Stimulated activated CD4-positive, alpha-beta T cell treated with anti-CD3 and anti-CD28 coated beads, Interleukin-15, amount 100 ng/mL, for 1 hour (primary cell): ENCODE measurements around the gene M1AP.
A peak's percentile ranks its signal among the peaks of the same experiment; 100 is the strongest.

Experiments used
- DNase-seq, 2 donors: peaks; one replicate each; pipeline ENCODE4 v3.0.0-alpha.2; 2020; ENCODE audit warnings: low read depth in 1 of 2, low spot score in 1 of 2

Gene M1AP

DNA sequence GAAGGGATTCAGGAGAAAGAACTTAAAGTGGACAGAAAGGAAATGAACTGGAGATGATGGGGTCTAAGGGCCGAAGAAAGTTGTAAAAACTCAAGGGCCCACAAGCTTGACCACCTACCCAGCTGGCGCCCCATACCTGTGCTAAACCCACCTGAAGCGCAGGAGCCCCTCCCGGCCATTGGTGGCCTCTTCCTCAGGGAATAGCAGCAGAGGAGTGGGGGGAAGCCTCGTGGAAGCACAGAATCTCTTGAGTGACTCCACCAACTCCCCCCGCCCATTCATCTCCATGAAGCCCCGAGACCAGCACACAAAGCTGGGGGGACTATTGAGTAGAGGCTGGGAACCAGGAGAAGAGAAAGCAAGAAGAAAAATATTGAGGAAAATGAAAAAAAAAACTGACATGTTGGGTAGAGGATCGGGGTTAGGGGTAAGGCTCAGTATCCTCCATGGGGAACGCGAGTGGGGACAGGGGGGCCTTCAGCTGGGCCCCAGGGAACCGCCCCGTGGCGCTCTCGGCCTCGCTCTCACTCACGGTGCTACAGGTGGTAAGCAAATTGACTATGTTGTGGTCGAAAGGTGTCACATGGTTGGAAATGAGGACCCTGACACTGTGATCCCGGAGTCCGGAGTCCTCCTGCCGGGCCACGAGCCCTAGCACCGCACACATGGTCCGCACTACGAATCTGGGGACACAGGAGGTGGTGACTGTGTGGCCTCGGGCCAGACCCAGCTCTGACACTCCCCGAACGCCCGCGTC, 119.4 kb downstream of the M1AP start:
- DNase-seq = no peak

- DNase-seq = no peak
Measured at GRCh38 chr2:74527741-74528140, 120.4 kb downstream of the M1AP start.

GRCh38 chr2:74526649-74527230, 121.4 kb downstream of the M1AP start:
- DNase-seq = no peak

DNA sequence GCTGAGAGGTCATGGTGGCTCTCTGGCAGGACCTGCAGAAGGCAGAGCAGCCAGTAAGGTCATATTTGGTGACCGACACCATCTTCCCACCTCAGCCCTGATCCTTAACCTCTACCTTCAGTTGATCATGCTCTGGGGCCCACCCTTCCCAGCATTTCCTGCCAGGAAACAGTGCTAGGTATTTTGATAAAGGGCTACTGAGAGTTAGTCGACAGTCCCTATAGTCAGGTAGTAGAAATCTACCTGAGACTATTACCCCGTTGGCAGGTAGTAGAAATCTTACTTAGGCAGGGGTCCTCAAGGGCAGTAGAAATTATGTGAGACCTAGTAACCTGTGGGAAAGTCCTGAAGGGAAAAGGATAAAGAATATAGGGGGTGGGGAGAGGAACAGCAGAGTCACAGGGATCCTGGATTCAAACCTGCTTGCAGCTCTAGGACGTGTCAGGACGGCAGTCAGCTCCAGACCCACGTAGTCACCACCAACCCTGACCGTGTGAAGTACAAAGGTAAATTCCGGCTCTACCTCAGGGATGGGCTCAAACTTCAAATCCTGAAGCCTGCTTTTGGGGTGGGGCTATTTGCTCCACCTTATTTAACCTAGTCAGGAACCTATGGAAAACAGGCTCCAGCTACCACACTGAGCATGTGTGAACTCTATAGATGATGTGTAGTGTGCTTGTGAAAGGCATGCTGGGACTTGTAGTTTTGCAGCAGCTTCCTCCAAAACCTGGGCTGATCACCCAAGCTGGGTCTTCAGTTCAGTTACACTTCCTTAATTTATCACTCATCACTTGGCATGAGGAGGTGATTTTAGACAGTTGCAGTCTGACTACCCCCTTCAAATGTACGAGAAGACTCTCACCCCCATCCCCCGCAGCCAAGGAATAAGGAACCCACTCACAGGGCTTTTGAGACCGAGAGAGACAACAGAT, 122.1 kb downstream of the M1AP start, which contains the start of gene DQX1:
Gene DQX1, minus strand, starts transcription at position 515 of the 932 bp plus-strand sequence. Its CDS starts 502 bp downstream, at position 13.
- DNase-seq = no peak

GRCh38 chr2:74524955-74525716, 123.0 kb downstream of the M1AP start:
- DNase-seq = no peak

DNA sequence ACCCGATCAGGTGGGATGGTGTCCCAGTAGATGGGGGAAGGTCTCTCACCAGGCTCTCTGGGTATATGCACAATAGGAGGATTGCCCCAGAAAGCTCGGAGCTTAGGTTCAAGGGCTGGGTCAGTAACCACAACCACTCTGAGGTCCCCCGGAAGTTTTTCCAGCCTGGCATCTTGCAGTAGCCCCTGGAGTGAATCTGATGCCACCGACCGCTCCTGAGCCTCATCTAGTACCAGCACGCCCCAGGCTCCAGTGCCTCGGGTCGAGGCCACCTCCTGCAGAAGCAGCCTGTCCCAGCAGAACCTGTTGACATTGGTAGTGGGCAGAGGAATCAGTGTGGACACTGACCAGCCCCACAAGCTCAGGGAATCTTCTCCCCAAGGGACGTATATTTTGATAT, 124.1 kb downstream of the M1AP start:
- DNase-seq = no peak

GRCh38 chr2:74522516-74522915, 125.6 kb downstream of the M1AP start:
- DNase-seq = no peak

GRCh38 chr2:74516650-74517049, 131.5 kb downstream of the M1AP start:
- DNase-seq = no peak

- DNase-seq = peak; percentile 54 to 71
Measured at GRCh38 chr2:74515981-74516633, 132.0 kb downstream of the M1AP start.

- no peak for DNase-seq
Measured at GRCh38 chr2:74515271-74515980, 132.7 kb downstream of the M1AP start.

- no peak for DNase-seq
Measured at GRCh38 chr2:74514368-74515270, 133.5 kb downstream of the M1AP start, which contains the start of gene TLX2. TLX2 (plus strand) TSS chr2:74514450; CDS start chr2:74514807, 357 bp downstream.

GRCh38 chr2:74513605-74514367, 134.3 kb downstream of the M1AP start:
- no peak for DNase-seq

DNA sequence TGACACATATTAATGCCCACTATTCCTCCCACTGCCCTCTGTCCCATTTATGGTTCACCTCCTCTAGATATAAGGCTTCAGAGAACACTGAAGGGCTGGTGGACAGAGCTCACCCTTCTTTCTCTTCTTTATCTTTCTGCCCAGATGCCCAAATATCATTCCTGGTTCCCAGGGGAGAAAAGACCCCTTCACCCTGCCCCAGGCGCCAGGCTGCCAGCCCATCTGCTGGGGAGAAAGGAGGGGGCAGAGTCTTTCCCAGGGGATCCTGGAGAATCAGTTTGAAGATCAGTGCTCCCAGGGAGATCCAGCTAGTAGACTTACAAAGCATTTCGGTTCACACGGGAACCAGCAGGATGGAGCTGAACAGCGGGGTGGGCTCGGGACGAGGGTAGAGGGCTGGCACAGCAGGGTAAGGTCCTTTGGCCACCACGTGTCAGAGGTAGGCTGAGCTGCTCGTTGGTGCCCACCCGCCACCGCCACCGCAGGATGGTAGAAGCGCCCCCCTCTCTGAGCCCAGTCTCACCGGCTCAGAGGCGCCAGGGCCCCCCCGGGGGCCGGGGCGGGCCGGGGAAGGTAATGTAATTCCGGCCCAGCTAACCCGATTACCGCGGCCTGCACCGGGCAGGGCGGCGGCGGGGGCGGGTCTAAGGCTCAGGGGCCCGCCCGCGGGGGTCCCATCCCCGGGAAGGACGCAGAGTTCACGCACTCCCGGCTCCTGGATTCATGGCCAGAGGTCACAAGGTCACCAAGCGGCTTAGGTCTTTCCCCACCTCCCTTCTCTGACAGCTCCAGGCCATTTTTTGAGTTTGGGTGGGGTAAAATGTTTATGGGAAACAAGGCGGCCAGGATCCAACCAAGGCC, 135.2 kb downstream of the M1AP start:
- DNase-seq = no peak

DNA sequence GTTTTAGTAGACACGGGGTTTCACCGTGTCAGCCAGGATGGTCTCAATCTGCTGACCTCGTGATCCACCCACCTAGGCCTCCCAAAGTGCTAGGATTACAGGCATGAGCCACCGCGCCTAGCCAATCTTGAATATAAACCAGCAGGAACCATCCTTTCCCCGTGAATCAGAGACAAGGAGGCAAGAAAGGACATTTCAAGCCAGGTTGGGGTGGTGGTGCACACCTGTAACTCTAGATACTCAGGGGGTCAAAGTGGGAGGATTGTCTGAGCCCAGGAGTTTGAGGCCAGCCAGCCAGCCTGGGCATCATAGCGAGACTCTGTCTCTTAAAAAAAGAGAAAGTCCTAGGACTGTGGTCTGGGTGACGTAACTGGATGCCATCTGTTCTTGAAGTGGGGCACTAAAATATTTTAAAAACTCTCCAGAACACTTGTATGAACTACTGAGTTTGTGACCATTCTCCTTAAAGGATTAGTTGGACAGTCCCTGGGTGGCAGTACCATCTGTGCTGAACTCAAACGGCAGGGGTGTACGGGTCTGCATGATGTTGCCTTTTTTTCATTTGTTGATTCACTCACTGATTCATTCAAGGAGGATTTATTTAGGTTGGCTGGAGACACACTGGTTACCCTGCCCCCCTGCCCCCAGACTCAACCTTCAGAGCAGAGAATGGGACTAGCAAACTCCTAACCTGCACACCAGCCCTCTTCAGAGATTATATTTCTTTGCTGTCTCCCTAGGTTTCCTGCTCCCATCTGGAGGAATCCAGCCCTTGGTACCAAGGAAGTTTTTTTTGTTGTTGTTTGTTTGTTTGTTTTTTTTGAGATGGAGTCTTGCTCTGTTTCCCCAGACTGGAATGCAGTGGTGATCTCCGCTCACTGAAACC, 136.8 kb downstream of the M1AP start:
- DNase-seq = no peak

DNA sequence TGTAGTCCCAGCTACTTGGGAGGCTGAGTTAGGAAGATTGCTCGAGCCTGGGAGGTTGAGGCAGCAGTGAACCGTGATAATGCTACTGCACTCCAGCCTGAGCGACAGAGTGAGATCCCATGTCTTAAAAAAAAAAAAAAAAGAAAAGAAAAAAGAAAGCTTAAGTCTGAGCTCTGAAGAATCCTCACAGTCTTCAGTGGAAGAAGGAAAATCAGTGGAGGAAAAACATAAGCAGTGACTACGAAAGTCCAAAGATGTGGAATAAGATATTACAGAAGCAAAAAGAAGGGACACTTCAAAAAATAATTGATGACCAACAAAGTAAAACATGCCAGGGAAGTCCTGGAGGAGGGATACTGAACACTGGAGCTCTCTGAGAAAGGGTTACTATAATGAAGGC, 137.9 kb downstream of the M1AP start:
- no peak for DNase-seq

GRCh38 chr2:74507926-74508520, 140.1 kb downstream of the M1AP start:
- no peak for DNase-seq
